ENCODE results near the gene CADPS.

- TF ChIP-seq CTCF (IDR thresholded peaks at IDR 0.05) (no peak), POLR2A (IDR thresholded peaks at IDR 0.05) (no peak), EP300 (IDR thresholded peaks at IDR 0.05) (no peak)
Observed at GRCh38 chr3:62636235-62636826, 238.9 kb downstream of the CADPS start.
